ENCODE measurements around the gene PDZD8.

DNA sequence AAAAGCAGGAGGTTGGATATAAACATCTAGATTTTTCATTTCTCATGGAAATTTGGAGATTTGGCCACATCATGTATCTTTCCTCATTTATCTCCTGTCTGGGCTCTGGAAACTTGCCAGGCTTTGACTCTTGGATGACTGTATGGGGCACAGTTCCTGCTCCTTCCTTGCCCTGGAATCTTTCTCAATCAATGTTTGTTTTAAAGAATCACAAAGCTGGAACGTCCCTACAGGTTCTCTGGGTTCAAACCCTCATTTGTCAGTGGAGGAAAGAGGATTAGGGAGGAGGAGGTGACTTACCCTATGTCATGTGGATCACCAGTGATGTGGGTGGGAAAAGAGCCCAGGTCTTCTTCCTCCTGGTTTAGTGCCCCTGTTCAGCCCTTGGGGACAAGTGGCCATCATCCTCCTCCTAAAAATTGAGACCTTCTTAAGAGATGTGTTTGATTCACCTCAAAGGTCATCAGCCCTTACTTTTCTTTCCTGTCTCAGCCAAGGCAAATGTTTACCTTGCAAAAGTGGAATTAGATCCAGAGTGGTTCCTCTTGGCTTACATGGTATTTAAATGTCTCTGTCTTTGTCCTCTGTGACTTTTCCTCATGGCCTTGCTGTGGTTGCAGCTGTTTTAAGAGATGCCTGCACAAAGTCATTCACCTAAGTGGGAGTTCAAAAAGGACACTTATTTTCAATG is 38.8 kb upstream of the PDZD8 start:
- TF ChIP-seq, protein P1, sequence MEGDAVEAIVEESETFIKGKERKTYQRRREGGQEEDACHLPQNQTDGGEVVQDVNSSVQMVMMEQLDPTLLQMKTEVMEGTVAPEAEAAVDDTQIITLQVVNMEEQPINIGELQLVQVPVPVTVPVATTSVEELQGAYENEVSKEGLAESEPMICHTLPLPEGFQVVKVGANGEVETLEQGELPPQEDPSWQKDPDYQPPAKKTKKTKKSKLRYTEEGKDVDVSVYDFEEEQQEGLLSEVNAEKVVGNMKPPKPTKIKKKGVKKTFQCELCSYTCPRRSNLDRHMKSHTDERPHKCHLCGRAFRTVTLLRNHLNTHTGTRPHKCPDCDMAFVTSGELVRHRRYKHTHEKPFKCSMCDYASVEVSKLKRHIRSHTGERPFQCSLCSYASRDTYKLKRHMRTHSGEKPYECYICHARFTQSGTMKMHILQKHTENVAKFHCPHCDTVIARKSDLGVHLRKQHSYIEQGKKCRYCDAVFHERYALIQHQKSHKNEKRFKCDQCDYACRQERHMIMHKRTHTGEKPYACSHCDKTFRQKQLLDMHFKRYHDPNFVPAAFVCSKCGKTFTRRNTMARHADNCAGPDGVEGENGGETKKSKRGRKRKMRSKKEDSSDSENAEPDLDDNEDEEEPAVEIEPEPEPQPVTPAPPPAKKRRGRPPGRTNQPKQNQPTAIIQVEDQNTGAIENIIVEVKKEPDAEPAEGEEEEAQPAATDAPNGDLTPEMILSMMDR (IDR thresholded peaks at IDR 0.05), result no peak
- TF ChIP-seq POLR2AphosphoS5 (IDR thresholded peaks at IDR 0.05) (no peak), EP300 (IDR thresholded peaks at IDR 0.05) (no peak), POLR2A (IDR thresholded peaks at IDR 0.05) (no peak)
